ENCODE data around the gene FOXK1. TPM values are rescaled to one million over a fixed set of nuclear protein-coding genes. Genes with fewer than 3 reads are reported as not detected.
A peak's percentile ranks its signal among the peaks of the same experiment; 100 is the strongest.

FOXK1 gene
- total and polyA plus RNA-seq, 2 of the 13 experiments (the other 11 are each of a cell fraction or from before 2014, with no cell fraction given), result 4.6 to 8.8 TPM

DNA sequence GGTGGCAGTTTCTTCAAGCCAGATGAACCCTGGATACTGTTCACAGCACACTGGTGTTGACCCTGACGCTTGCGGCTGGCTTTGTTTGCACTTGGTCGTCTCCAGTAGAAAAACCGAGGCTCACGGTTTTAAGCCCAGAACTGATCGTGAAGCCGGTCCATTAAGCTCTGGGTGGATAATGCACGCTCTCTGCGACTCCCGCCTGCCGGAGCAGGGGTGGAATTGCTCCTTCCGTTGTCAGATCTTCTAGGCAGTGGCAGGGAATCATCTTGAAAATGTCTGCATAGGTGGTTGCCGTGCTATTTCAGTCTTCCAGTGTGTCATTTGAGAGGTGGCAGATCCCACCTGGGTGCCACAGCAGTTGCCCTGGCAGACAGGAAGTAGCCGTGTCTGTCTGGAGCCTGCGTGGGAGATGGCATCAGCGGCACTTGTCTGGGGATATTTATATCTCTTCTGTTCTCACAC is 57.5 kb downstream of the FOXK1 start (continued):
- TF ChIP-seq KMT2A (CRISPR knock-in tag; IDR thresholded peaks at IDR 0.05), result peak; percentile 60; the same call in 1 of the 2 replicates
- 0 out of 2 replicates have a peak, but pooled peaks have one; percentile 13 for TF ChIP-seq CREM (IDR thresholded peaks at IDR 0.05)
- no peak for TF ChIP-seq CREM (CRISPR knock-in tag; IDR thresholded peaks at IDR 0.05)
- TF ChIP-seq ZFYVE20 (CRISPR knock-in tag; IDR thresholded peaks at IDR 0.05; ENCODE audit: borderline replicate concordance, low read depth), result no peak
- TF ChIP-seq YY1 (IDR thresholded peaks at IDR 0.05; ENCODE audit: insufficient read depth, insufficient replicate concordance, low read depth, low read length), result no peak
- 0 out of 2 replicates have a peak, but pooled peaks have one; percentile 27 for TF ChIP-seq SIX1 (CRISPR knock-in tag; IDR thresholded peaks at IDR 0.05; ENCODE audit: borderline replicate concordance)
- no peak for TF ChIP-seq ZSCAN29 (CRISPR knock-in tag; conservative IDR thresholded peaks at IDR 0.05)
- TF ChIP-seq ZNF501 (CRISPR knock-in tag; IDR thresholded peaks at IDR 0.05), result no peak
- TF ChIP-seq MIXL1 (CRISPR knock-in tag; IDR thresholded peaks at IDR 0.05), result peak; percentile 15; the same call in 1 of the 2 replicates
- TF ChIP-seq SMC3 (IDR thresholded peaks at IDR 0.05; ENCODE audit: low read length), result no peak
- TF ChIP-seq, protein P1, sequence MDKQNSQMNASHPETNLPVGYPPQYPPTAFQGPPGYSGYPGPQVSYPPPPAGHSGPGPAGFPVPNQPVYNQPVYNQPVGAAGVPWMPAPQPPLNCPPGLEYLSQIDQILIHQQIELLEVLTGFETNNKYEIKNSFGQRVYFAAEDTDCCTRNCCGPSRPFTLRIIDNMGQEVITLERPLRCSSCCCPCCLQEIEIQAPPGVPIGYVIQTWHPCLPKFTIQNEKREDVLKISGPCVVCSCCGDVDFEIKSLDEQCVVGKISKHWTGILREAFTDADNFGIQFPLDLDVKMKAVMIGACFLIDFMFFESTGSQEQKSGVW (CRISPR knock-in tag; IDR thresholded peaks at IDR 0.05; ENCODE audit: borderline replicate concordance), result no peak
- TF ChIP-seq, protein P2, sequence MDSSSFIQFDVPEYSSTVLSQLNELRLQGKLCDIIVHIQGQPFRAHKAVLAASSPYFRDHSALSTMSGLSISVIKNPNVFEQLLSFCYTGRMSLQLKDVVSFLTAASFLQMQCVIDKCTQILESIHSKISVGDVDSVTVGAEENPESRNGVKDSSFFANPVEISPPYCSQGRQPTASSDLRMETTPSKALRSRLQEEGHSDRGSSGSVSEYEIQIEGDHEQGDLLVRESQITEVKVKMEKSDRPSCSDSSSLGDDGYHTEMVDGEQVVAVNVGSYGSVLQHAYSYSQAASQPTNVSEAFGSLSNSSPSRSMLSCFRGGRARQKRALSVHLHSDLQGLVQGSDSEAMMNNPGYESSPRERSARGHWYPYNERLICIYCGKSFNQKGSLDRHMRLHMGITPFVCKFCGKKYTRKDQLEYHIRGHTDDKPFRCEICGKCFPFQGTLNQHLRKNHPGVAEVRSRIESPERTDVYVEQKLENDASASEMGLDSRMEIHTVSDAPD (CRISPR knock-in tag; IDR thresholded peaks at IDR 0.05), result no peak
- peak; percentile 24; the same call in 1 of the 2 replicates for TF ChIP-seq ZNF430 (CRISPR knock-in tag; IDR thresholded peaks at IDR 0.05)
- TF ChIP-seq, protein P3, sequence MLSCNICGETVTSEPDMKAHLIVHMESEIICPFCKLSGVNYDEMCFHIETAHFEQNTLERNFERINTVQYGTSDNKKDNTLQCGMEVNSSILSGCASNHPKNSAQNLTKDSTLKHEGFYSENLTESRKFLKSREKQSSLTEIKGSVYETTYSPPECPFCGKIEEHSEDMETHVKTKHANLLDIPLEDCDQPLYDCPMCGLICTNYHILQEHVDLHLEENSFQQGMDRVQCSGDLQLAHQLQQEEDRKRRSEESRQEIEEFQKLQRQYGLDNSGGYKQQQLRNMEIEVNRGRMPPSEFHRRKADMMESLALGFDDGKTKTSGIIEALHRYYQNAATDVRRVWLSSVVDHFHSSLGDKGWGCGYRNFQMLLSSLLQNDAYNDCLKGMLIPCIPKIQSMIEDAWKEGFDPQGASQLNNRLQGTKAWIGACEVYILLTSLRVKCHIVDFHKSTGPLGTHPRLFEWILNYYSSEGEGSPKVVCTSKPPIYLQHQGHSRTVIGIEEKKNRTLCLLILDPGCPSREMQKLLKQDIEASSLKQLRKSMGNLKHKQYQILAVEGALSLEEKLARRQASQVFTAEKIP (CRISPR knock-in tag; IDR thresholded peaks at IDR 0.05; ENCODE audit: borderline replicate concordance), result no peak
- no peak for TF ChIP-seq CENPT (CRISPR knock-in tag; IDR thresholded peaks at IDR 0.05; ENCODE audit: low read depth)
- TF ChIP-seq, protein P4, sequence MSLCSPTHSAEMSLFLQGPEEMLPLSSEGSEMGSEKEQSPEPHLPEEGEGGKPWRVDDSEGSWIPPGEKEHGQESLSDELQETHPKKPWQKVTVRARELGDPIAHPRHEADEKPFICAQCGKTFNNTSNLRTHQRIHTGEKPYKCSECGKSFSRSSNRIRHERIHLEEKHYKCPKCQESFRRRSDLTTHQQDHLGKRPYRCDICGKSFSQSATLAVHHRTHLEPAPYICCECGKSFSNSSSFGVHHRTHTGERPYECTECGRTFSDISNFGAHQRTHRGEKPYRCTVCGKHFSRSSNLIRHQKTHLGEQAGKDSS (CRISPR knock-in tag; IDR thresholded peaks at IDR 0.05; ENCODE audit: borderline replicate concordance, low read depth), result no peak
- no peak for TF ChIP-seq ZNF160 (CRISPR knock-in tag; IDR thresholded peaks at IDR 0.05)
- TF ChIP-seq CBX1 (IDR thresholded peaks at IDR 0.05; ENCODE audit: low read depth), result no peak
- TF ChIP-seq, protein P5, sequence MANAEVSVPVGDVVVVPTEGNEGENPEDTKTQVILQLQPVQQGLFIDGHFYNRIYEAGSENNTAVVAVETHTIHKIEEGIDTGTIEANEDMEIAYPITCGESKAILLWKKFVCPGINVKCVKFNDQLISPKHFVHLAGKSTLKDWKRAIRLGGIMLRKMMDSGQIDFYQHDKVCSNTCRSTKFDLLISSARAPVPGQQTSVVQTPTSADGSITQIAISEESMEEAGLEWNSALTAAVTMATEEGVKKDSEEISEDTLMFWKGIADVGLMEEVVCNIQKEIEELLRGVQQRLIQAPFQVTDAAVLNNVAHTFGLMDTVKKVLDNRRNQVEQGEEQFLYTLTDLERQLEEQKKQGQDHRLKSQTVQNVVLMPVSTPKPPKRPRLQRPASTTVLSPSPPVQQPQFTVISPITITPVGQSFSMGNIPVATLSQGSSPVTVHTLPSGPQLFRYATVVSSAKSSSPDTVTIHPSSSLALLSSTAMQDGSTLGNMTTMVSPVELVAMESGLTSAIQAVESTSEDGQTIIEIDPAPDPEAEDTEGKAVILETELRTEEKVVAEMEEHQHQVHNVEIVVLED (CRISPR knock-in tag; IDR thresholded peaks at IDR 0.05; ENCODE audit: borderline replicate concordance), result no peak
- TF ChIP-seq HDAC2 (CRISPR knock-in tag; IDR thresholded peaks at IDR 0.05), result no peak
- TF ChIP-seq, protein P6, sequence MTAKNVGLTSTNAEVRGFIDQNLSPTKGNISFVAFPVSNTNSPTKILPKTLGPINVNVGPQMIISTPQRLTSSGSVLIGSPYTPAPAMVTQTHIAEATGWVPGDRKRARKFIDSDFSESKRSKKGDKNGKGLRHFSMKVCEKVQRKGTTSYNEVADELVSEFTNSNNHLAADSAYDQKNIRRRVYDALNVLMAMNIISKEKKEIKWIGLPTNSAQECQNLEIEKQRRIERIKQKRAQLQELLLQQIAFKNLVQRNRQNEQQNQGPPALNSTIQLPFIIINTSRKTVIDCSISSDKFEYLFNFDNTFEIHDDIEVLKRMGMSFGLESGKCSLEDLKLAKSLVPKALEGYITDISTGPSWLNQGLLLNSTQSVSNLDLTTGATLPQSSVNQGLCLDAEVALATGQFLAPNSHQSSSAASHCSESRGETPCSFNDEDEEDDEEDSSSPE (CRISPR knock-in tag; IDR thresholded peaks at IDR 0.05), result no peak
- TF ChIP-seq, protein P7, sequence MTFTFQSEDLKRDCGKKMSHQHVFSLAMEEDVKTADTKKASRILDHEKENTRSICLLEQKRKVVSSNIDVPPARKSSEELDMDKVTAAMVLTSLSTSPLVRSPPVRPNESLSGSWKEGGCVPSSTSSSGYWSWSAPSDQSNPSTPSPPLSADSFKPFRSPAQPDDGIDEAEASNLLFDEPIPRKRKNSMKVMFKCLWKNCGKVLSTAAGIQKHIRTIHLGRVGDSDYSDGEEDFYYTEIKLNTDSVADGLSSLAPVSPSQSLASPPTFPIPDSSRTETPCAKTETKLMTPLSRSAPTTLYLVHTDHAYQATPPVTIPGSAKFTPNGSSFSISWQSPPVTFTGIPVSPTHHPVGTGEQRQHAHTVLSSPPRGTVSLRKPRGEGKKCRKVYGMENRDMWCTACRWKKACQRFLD (CRISPR knock-in tag; IDR thresholded peaks at IDR 0.05; ENCODE audit: borderline replicate concordance), result no peak

All from HepG2 (cell line).